ENCODE data around the gene CITED2. TPM values are rescaled to one million over a fixed set of nuclear protein-coding genes. Genes with fewer than 3 reads are reported as not detected.
A peak's percentile ranks its signal among the peaks of the same experiment; 100 is the strongest.

Gene CITED2
- total and polyA plus RNA-seq, 2 of the 8 experiments (the other 6 are each of a cell fraction or from before 2014, with no cell fraction given): 89.1 to 115 TPM

DNA sequence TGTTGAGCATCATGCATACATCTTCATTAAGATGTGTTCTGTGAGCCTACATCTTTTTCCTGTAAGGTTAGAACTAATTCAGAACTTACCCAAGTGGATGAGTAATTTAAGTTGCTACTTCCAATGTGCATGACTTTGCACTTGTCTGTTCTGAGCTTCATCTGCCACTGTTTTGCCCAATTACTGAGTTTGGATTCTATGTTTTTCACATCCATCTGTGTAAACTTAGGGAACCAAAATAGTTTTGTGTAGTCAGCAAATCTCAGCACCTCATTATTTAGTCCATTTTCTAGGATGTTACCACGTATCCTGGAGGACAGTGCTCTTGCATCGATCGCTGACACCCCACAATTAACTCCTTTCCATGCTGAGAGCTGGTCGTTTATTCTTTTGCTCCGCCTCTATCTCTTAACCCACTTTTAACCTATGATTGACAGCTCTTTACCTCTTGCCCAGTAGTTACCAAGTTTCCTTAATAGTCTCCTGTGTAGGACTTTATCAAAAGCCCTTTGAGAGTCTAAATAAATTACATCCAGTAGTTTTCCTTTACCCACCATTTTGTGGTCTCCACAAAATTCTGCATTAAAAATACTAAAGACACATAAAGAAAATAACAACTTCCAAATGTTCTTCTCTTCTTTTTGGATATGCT is 44.2 kb upstream of the CITED2 start:
- H2BK5ac ChIP-seq (ENCODE audit: low read depth, low read length): no peak overlapping the region
- H2BK120ac ChIP-seq (replicated peaks; ENCODE audit: low read depth, low read length): no peak overlapping the region
- no peak overlapping the region for H3K23ac ChIP-seq (ENCODE audit: insufficient read length)
- no peak overlapping the region for H3K4me2 ChIP-seq (ENCODE audit: insufficient read depth in 1 of 2, low read depth in 2 of 2, low read length in 2 of 2)
- ChIA-PET CTCF (ENCODE audit: partially characterized antibody) (interaction anchor here (1.1 kb wide), 1 partner anchor 20 kb away, joined by 3 read pairs; no protein-coding TSS in a partner anchor), POLR2A (ENCODE audit: partially characterized antibody) (interaction anchor here (1.6 kb wide), 1 partner anchor 44 kb away, joined by 4 read pairs; the partner anchor contains the start of gene CITED2)
- H3K36me3 ChIP-seq (ENCODE audit: control insufficient read depth in 2 of 4, insufficient read depth in 4 of 4, low read length in 3 of 4): no peaks in the 10 kb centered on the region
- no peak overlapping the region for H3K9ac ChIP-seq (replicated peaks in 1 of 4; ENCODE audit: extremely low read depth in 1 of 4, low read depth in 3 of 4, low read length in 3 of 4)
- no peaks in the 10 kb centered on the region for H3K23me2 ChIP-seq (ENCODE audit: low read depth, low read length)
- H3K18ac ChIP-seq (ENCODE audit: extremely low read depth, low read length): no peak overlapping the region
- no peaks in the 10 kb centered on the region for H3K9me3 ChIP-seq (ENCODE audit: insufficient read depth in 2 of 2, low read depth in 1 of 2, low read length in 1 of 2)
- no peak overlapping the region for H2AK5ac ChIP-seq (ENCODE audit: low read depth, low read length)
- WGBS, 2 experiments (ENCODE audit: extremely low coverage in 1 of 2, insufficient coverage in 1 of 2, insufficient read length in 1 of 2, insufficient replicate concordance in 2 of 2, low coverage in 1 of 2, low lambda C conversion rate in 2 of 2, missing lambda C conversion rate in 1 of 2): 93% methylated on average over 5 of the region's 5 CpGs; no CpG with 5 or more reads in 1 of the 2 experiments
- H3K56ac ChIP-seq (replicated peaks; ENCODE audit: insufficient read length, low read depth, low read length): no peak overlapping the region
- TF ChIP-seq RBBP5 (IDR thresholded peaks at IDR 0.05; ENCODE audit: borderline replicate concordance, low read depth, low read length): no peak
- TF ChIP-seq MAFK (IDR thresholded peaks at IDR 0.05; ENCODE audit: low read depth, low read length): 0 out of 2 replicates have a peak, but pooled peaks have one; percentile 26
- no peak for TF ChIP-seq KDM1A (IDR thresholded peaks at IDR 0.05; ENCODE audit: borderline replicate concordance, low read length)
- no peak for TF ChIP-seq CEBPB (IDR thresholded peaks at IDR 0.05; ENCODE audit: low read depth, low read length)
- TF ChIP-seq BACH1 (IDR thresholded peaks at IDR 0.05; ENCODE audit: low read length): no peak
- H2AFZ ChIP-seq (ENCODE audit: low read length): no peak overlapping the region
- H3K27ac ChIP-seq (ENCODE audit: low read depth, low read length): no peak overlapping the region
- no peak for DNase-seq (ENCODE audit: low read depth in 1 of 2, low spot score in 2 of 2)
- FAIRE-seq: no peak
- no peak overlapping the region for H4K91ac ChIP-seq (replicated peaks; ENCODE audit: insufficient read length, low read length)
- no peak overlapping the region for H4K8ac ChIP-seq (ENCODE audit: extremely low read depth, insufficient read depth, low read length)
- H3K14ac ChIP-seq (ENCODE audit: insufficient read length): no peak overlapping the region
- H3K27me3 ChIP-seq (replicated peaks in 1 of 4; ENCODE audit: control insufficient read depth in 3 of 4, extremely low read depth in 1 of 4, insufficient read depth in 3 of 4, low read length in 3 of 4): no peaks in the 10 kb centered on the region
- no peak overlapping the region for H3K4ac ChIP-seq (replicated peaks; ENCODE audit: insufficient read length, low read depth, low read length)
- no peaks in the 10 kb centered on the region for H3K4me1 ChIP-seq (replicated peaks in 1 of 4; ENCODE audit: control insufficient read depth in 3 of 4, insufficient read depth in 4 of 4, low read length in 3 of 4)
- no peaks in the 10 kb centered on the region for H3K79me2 ChIP-seq (ENCODE audit: control insufficient read depth in 1 of 2, insufficient read depth in 2 of 2, low read length in 2 of 2)
- H2BK12ac ChIP-seq (ENCODE audit: low read depth, low read length): no peak overlapping the region
- H2BK20ac ChIP-seq (ENCODE audit: low read length): no peak overlapping the region
- no peak overlapping the region for H3K4me3 ChIP-seq (ENCODE audit: extremely low read depth in 1 of 4, insufficient read depth in 2 of 4, low read depth in 3 of 4, low read length in 4 of 4)
- no peak overlapping the region for H4K5ac ChIP-seq (ENCODE audit: insufficient read length, low read depth, low read length)
- no peaks in the 10 kb centered on the region for H4K20me1 ChIP-seq (replicated peaks in 1 of 2; ENCODE audit: control insufficient read depth in 1 of 2, insufficient read depth in 2 of 2, low read length in 2 of 2)
- no peak overlapping the region for H2BK15ac ChIP-seq (ENCODE audit: low read length)
- H3K79me1 ChIP-seq (ENCODE audit: low read depth, low read length): no peaks in the 10 kb centered on the region
